ENCODE results near the gene RRP8. TPM values are rescaled to one million over a fixed set of nuclear protein-coding genes. Genes with fewer than 3 reads are reported as not detected.

The RRP8 gene
- total RNA-seq, 1 donor from 2014 or later = 23.9 TPM

GRCh38 chr11:6607190-6607795 lies 3.9 kb upstream of the RRP8 start:
- no peak for FAIRE-seq
- Mint-ChIP-seq H3K4me3 (ENCODE audit: unreplicated experiment) (peak overlapping the region; percentile 58), H3K36me3 (ENCODE audit: low read depth, unreplicated experiment) (peaks cover 20% of the 10 kb centered on the region), H3K9me3 (ENCODE audit: unreplicated experiment) (no peaks in the 10 kb centered on the region), H3K27me3 (ENCODE audit: low read depth, unreplicated experiment) (no peaks in the 10 kb centered on the region), H3K27ac (ENCODE audit: unreplicated experiment) (peak overlapping the region; percentile 35), H3K4me1 (ENCODE audit: low read depth, unreplicated experiment) (peaks cover 40% of the 10 kb centered on the region)
- H3K4me2 ChIP-seq (ENCODE audit: low read length) = peak overlapping the region; percentile 97
- TF ChIP-seq CTCF (IDR thresholded peaks at IDR 0.05; ENCODE audit: insufficient read depth, low read depth, low read length) = no peak
- no peak for TF ChIP-seq EZH2 (IDR thresholded peaks at IDR 0.05; ENCODE audit: insufficient read depth, low read length)
- H3K27ac ChIP-seq (ENCODE audit: low read depth, low read length) = peak overlapping the region; percentile 31
- DNase-seq (ENCODE audit: low read depth) = peak; percentile 58
- H3K27me3 ChIP-seq (ENCODE audit: insufficient read depth, low read length) = no peaks in the 10 kb centered on the region
- H3K4me1 ChIP-seq (ENCODE audit: insufficient read depth, low read length) = peaks cover 57% of the 10 kb centered on the region
- peaks cover 22% of the 10 kb centered on the region for H4K20me1 ChIP-seq (ENCODE audit: insufficient read depth, low read length)
- peaks cover 38% of the 10 kb centered on the region for H3K36me3 ChIP-seq (ENCODE audit: insufficient read depth, low read length)
- H3K9ac ChIP-seq (ENCODE audit: low read length) = peak overlapping the region; percentile 14
- H3K9me3 ChIP-seq (ENCODE audit: insufficient read depth, low read depth, low read length) = no peaks in the 10 kb centered on the region
- H3K79me2 ChIP-seq (ENCODE audit: insufficient read depth, low read length) = peaks cover 95% of the 10 kb centered on the region
- H3K4me3 ChIP-seq (ENCODE audit: insufficient read depth, low read depth, low read length) = peak overlapping the region; percentile 1
- H2AFZ ChIP-seq (ENCODE audit: low read depth, low read length) = no peak overlapping the region

GRCh38 chr11:6606471-6607189 lies 3.2 kb upstream of the RRP8 start:
- peak overlapping the region; percentile 80 for H3K27ac ChIP-seq (ENCODE audit: low read depth, low read length)
- FAIRE-seq = peak; percentile 26
- H3K9ac ChIP-seq (ENCODE audit: low read length) = peak overlapping the region; percentile 63
- Mint-ChIP-seq H3K4me1 (ENCODE audit: low read depth, unreplicated experiment) (peaks cover 46% of the 10 kb centered on the region), H3K9me3 (ENCODE audit: unreplicated experiment) (no peaks in the 10 kb centered on the region), H3K27me3 (ENCODE audit: low read depth, unreplicated experiment) (no peaks in the 10 kb centered on the region), H3K4me3 (ENCODE audit: unreplicated experiment) (peak overlapping the region; percentile 58), H3K36me3 (ENCODE audit: low read depth, unreplicated experiment) (peaks cover 21% of the 10 kb centered on the region), H3K27ac (ENCODE audit: unreplicated experiment) (no peak overlapping the region)
- H3K4me3 ChIP-seq (ENCODE audit: insufficient read depth, low read depth, low read length) = peak overlapping the region; percentile 38
- peaks cover 61% of the 10 kb centered on the region for H3K4me1 ChIP-seq (ENCODE audit: insufficient read depth, low read length)
- H3K4me2 ChIP-seq (ENCODE audit: low read length) = peak overlapping the region; percentile 97
- peaks cover 28% of the 10 kb centered on the region for H4K20me1 ChIP-seq (ENCODE audit: insufficient read depth, low read length)
- TF ChIP-seq EZH2 (IDR thresholded peaks at IDR 0.05; ENCODE audit: insufficient read depth, low read length) (no peak), CTCF (IDR thresholded peaks at IDR 0.05; ENCODE audit: insufficient read depth, low read depth, low read length) (no peak)
- H3K9me3 ChIP-seq (ENCODE audit: insufficient read depth, low read depth, low read length) = no peaks in the 10 kb centered on the region
- no peaks in the 10 kb centered on the region for H3K27me3 ChIP-seq (ENCODE audit: insufficient read depth, low read length)
- H3K79me2 ChIP-seq (ENCODE audit: insufficient read depth, low read length) = peaks cover 99% of the 10 kb centered on the region
- DNase-seq (ENCODE audit: low read depth) = peak; percentile 91
- no peak overlapping the region for H2AFZ ChIP-seq (ENCODE audit: low read depth, low read length)
- peaks cover 39% of the 10 kb centered on the region for H3K36me3 ChIP-seq (ENCODE audit: insufficient read depth, low read length)

GRCh38 chr11:6604790-6605189 lies 1.4 kb upstream of the RRP8 start:
- Histone ChIP-seq H2AFZ (ENCODE audit: low read depth, low read length) (no peak overlapping the region), H3K4me3 (ENCODE audit: insufficient read depth, low read depth, low read length) (peak overlapping the region; percentile 95), H3K36me3 (ENCODE audit: insufficient read depth, low read length) (peaks cover 38% of the 10 kb centered on the region), H3K79me2 (ENCODE audit: insufficient read depth, low read length) (peaks cover 99% of the 10 kb centered on the region), H3K9me3 (ENCODE audit: insufficient read depth, low read depth, low read length) (no peaks in the 10 kb centered on the region), H3K9ac (ENCODE audit: low read length) (peak overlapping the region; percentile 96), H3K4me2 (ENCODE audit: low read length) (peak overlapping the region; percentile 97), H3K27me3 (ENCODE audit: insufficient read depth, low read length) (no peaks in the 10 kb centered on the region), H3K4me1 (ENCODE audit: insufficient read depth, low read length) (peaks cover 45% of the 10 kb centered on the region), H3K27ac (ENCODE audit: low read depth, low read length) (peak overlapping the region; percentile 85), H4K20me1 (ENCODE audit: insufficient read depth, low read length) (peaks cover 34% of the 10 kb centered on the region)
- Mint-ChIP-seq H3K27ac (ENCODE audit: unreplicated experiment) (no peak overlapping the region), H3K36me3 (ENCODE audit: low read depth, unreplicated experiment) (peaks cover 13% of the 10 kb centered on the region), H3K4me3 (ENCODE audit: unreplicated experiment) (no peak overlapping the region), H3K9me3 (ENCODE audit: unreplicated experiment) (no peaks in the 10 kb centered on the region), H3K27me3 (ENCODE audit: low read depth, unreplicated experiment) (no peaks in the 10 kb centered on the region), H3K4me1 (ENCODE audit: low read depth, unreplicated experiment) (peaks cover 39% of the 10 kb centered on the region)
- FAIRE-seq = no peak
- TF ChIP-seq CTCF (IDR thresholded peaks at IDR 0.05; ENCODE audit: insufficient read depth, low read depth, low read length) (no peak), EZH2 (IDR thresholded peaks at IDR 0.05; ENCODE audit: insufficient read depth, low read length) (no peak)
- no peak for DNase-seq (ENCODE audit: low read depth)
